PC-9 (cell line): ENCODE data around the gene CPE.

Experiments used
- EZH2 ChIP-seq: fragments of 200-600 bp; sonication (generic); IDR thresholded peaks from 2 replicates; pipeline ENCODE4 v1.8.0; 2017; ENCODE audit warnings: antibody characterized with exemption, low read depth
- TF ChIP-seq, protein P1 (sequence below): fragments of 200-600 bp; sonication (generic); conservative IDR thresholded peaks from 2 replicates; pipeline ENCODE4 v1.6.1; 2017; ENCODE audit warnings: mixed run types, antibody characterized with exemption, mild to moderate bottlenecking, moderate library complexity

DNA sequence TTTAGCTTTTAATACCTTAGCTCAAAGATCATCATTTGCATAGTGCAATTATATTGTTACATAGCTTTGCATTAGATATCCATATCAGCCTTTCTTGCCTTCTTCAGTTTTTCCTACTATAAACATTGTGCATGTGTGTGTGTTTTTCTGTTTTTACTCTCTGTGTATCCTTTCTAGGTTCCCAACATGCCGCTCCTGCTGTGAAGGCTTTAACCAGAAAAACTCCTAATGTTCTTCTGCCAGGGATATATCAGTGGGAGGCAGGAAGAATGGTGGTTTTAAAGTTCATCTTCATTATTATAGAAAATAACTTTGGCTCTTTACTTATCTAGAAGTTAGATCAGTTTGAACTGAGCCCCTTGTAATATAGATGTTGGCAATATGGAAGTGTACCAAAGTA, 61.2 kb downstream of the CPE start:
- TF ChIP-seq, protein P1, sequence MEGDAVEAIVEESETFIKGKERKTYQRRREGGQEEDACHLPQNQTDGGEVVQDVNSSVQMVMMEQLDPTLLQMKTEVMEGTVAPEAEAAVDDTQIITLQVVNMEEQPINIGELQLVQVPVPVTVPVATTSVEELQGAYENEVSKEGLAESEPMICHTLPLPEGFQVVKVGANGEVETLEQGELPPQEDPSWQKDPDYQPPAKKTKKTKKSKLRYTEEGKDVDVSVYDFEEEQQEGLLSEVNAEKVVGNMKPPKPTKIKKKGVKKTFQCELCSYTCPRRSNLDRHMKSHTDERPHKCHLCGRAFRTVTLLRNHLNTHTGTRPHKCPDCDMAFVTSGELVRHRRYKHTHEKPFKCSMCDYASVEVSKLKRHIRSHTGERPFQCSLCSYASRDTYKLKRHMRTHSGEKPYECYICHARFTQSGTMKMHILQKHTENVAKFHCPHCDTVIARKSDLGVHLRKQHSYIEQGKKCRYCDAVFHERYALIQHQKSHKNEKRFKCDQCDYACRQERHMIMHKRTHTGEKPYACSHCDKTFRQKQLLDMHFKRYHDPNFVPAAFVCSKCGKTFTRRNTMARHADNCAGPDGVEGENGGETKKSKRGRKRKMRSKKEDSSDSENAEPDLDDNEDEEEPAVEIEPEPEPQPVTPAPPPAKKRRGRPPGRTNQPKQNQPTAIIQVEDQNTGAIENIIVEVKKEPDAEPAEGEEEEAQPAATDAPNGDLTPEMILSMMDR: no peak
- TF ChIP-seq EZH2: no peak
